Liver (tissue), 3 donors: ENCODE measurements around the gene SIAH1.

Experiments used
- NR2F2 ChIP-seq: IDR thresholded peaks from 2 replicates; pipeline ENCODE4 v1.6.1; 2016; ENCODE audit warnings: antibody characterized with exemption
- SP1 ChIP-seq: IDR thresholded peaks from 2 replicates; pipeline ENCODE4 v1.6.1; 2018; ENCODE audit warnings: antibody characterized with exemption, mild to moderate bottlenecking
- TF ChIP-seq, protein P1 (sequence below): IDR thresholded peaks from 2 replicates; pipeline ENCODE4 v1.6.1; 2016; ENCODE audit warnings: antibody characterized with exemption
- TF ChIP-seq, protein P2 (sequence below): fragments of 150-350 bp; IDR thresholded peaks from 2 replicates; pipeline ENCODE4 v1.5.1; 2017; ENCODE audit warnings: improper control_type of control experiment, low read depth, low read length; ENCODE audit not compliant: missing input control
- TF ChIP-seq, protein P3 (sequence below): IDR thresholded peaks from 2 replicates; pipeline ENCODE4 v1.6.1; 2016; ENCODE audit warnings: antibody characterized with exemption
- TF ChIP-seq, protein P4 (sequence below): IDR thresholded peaks from 2 replicates; pipeline ENCODE4 v1.6.1; 2016; ENCODE audit warnings: antibody characterized with exemption, mild to moderate bottlenecking
- donor health status: healthy.
- donor health status: healthy.

DNA sequence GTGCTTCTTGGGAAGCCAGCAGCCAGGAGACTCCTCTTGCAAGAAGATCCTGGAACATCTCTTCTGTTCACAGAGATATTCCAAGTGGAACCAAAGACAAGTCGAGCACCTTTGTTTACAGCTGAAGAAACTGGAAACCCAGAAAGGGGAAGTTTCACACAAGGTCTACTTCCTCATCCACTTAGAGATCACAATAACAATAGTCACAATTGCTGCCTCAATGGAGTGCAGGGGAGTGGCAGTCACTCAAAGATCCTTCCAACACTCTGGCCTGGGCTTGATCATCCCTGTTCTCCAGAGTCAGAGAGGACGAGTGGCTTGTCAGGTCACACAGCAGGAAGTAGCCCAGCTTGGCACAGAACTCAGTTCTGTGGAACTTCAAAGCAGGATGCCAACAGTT is 46.9 kb upstream of the SIAH1 start:
- TF ChIP-seq NR2F2, result no peak
- TF ChIP-seq, protein P1, sequence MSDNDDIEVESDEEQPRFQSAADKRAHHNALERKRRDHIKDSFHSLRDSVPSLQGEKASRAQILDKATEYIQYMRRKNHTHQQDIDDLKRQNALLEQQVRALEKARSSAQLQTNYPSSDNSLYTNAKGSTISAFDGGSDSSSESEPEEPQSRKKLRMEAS, result no peak
- TF ChIP-seq, protein P2, sequence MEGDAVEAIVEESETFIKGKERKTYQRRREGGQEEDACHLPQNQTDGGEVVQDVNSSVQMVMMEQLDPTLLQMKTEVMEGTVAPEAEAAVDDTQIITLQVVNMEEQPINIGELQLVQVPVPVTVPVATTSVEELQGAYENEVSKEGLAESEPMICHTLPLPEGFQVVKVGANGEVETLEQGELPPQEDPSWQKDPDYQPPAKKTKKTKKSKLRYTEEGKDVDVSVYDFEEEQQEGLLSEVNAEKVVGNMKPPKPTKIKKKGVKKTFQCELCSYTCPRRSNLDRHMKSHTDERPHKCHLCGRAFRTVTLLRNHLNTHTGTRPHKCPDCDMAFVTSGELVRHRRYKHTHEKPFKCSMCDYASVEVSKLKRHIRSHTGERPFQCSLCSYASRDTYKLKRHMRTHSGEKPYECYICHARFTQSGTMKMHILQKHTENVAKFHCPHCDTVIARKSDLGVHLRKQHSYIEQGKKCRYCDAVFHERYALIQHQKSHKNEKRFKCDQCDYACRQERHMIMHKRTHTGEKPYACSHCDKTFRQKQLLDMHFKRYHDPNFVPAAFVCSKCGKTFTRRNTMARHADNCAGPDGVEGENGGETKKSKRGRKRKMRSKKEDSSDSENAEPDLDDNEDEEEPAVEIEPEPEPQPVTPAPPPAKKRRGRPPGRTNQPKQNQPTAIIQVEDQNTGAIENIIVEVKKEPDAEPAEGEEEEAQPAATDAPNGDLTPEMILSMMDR, result no peak
- TF ChIP-seq SP1, result no peak
- TF ChIP-seq, protein P3, sequence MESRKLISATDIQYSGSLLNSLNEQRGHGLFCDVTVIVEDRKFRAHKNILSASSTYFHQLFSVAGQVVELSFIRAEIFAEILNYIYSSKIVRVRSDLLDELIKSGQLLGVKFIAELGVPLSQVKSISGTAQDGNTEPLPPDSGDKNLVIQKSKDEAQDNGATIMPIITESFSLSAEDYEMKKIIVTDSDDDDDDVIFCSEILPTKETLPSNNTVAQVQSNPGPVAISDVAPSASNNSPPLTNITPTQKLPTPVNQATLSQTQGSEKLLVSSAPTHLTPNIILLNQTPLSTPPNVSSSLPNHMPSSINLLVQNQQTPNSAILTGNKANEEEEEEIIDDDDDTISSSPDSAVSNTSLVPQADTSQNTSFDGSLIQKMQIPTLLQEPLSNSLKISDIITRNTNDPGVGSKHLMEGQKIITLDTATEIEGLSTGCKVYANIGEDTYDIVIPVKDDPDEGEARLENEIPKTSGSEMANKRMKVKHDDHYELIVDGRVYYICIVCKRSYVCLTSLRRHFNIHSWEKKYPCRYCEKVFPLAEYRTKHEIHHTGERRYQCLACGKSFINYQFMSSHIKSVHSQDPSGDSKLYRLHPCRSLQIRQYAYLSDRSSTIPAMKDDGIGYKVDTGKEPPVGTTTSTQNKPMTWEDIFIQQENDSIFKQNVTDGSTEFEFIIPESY, result no peak
- TF ChIP-seq, protein P4, sequence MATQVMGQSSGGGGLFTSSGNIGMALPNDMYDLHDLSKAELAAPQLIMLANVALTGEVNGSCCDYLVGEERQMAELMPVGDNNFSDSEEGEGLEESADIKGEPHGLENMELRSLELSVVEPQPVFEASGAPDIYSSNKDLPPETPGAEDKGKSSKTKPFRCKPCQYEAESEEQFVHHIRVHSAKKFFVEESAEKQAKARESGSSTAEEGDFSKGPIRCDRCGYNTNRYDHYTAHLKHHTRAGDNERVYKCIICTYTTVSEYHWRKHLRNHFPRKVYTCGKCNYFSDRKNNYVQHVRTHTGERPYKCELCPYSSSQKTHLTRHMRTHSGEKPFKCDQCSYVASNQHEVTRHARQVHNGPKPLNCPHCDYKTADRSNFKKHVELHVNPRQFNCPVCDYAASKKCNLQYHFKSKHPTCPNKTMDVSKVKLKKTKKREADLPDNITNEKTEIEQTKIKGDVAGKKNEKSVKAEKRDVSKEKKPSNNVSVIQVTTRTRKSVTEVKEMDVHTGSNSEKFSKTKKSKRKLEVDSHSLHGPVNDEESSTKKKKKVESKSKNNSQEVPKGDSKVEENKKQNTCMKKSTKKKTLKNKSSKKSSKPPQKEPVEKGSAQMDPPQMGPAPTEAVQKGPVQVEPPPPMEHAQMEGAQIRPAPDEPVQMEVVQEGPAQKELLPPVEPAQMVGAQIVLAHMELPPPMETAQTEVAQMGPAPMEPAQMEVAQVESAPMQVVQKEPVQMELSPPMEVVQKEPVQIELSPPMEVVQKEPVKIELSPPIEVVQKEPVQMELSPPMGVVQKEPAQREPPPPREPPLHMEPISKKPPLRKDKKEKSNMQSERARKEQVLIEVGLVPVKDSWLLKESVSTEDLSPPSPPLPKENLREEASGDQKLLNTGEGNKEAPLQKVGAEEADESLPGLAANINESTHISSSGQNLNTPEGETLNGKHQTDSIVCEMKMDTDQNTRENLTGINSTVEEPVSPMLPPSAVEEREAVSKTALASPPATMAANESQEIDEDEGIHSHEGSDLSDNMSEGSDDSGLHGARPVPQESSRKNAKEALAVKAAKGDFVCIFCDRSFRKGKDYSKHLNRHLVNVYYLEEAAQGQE, result no peak
